ENCODE data around the gene MSLN. TPM values are rescaled to one million over a fixed set of nuclear protein-coding genes. Genes with fewer than 3 reads are reported as not detected.
A peak's percentile ranks its signal among the peaks of the same experiment; 100 is the strongest.

The MSLN gene
- total RNA-seq, 2 donors from 2014 or later = 2.1 TPM; not detected in 1

DNA sequence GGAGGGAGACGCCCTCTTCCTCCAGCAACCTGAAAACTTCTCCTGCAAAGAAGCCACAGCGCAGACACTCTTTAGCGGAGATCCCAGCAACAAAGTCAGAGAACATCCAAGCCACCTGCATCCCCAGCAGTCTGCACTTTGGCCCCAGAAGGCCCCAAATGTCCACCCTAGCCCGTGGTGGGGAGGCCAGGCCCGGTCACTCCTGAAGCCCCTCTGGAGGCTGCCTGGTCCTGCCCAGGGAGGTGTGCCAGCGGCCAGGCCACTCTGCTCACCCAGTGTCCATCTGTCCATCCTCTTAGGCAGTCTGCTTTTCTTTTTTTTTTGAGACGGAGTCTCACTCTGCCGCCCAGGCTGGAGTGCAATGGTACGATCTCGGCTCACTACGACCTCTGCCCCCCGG lies 28.2 kb upstream of the MSLN start:
- 94 to 95% methylated on average over 9 to 12 of the region's 12 CpGs for WGBS, 2 donors
- Histone ChIP-seq H3K9me3 (no peaks in the 10 kb centered on the region), H3K36me3 (replicated peaks in 1 of 2; ENCODE audit: insufficient read depth in 1 of 2, low read depth in 2 of 2) (peaks cover 5 to 15% of the 10 kb centered on the region in 2 donors), H3K27me3 (peaks cover 0 to 4% of the 10 kb centered on the region in 2 donors), H3K4me3 (no peak overlapping the region), H3K4me1 (peaks cover 19% of the 10 kb centered on the region), H3K27ac (no peak overlapping the region)
- ATAC-seq (no peak), DNase-seq (no peak)
- TF ChIP-seq POLR2A (IDR thresholded peaks at IDR 0.05) = no peak
- TF ChIP-seq, protein P1, sequence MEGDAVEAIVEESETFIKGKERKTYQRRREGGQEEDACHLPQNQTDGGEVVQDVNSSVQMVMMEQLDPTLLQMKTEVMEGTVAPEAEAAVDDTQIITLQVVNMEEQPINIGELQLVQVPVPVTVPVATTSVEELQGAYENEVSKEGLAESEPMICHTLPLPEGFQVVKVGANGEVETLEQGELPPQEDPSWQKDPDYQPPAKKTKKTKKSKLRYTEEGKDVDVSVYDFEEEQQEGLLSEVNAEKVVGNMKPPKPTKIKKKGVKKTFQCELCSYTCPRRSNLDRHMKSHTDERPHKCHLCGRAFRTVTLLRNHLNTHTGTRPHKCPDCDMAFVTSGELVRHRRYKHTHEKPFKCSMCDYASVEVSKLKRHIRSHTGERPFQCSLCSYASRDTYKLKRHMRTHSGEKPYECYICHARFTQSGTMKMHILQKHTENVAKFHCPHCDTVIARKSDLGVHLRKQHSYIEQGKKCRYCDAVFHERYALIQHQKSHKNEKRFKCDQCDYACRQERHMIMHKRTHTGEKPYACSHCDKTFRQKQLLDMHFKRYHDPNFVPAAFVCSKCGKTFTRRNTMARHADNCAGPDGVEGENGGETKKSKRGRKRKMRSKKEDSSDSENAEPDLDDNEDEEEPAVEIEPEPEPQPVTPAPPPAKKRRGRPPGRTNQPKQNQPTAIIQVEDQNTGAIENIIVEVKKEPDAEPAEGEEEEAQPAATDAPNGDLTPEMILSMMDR (IDR thresholded peaks at IDR 0.05) = no peak
- intact Hi-C loops (cut with DNase I) = no loop called here

DNA sequence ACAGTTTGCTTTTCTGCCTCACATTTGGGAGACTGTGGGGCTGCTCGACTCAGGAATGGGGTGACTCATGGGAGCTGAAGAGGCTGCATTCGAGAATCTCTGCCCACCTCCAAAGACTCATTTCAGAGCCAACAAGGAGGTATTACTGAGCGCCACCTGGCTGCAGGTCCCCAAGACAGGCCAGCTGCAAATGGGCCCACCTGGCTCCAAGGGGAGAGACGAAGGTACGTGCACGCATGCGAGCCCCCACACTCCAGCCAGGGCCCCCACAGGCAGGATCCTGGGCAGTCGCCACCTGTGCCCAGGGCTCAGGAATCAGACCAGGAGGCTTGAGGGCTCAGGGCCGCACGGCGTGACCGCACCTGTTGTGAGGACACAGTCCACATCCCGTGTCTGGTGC lies 27.6 kb upstream of the MSLN start:
- H3K4me1 ChIP-seq = peaks cover 13% of the 10 kb centered on the region
- intact Hi-C loops (cut with DNase I) = no loop called here
- peaks cover 5 to 15% of the 10 kb centered on the region in 2 donors for H3K36me3 ChIP-seq (replicated peaks in 1 of 2; ENCODE audit: insufficient read depth in 1 of 2, low read depth in 2 of 2)
- ATAC-seq (no peak), DNase-seq (no peak)
- no peak overlapping the region for H3K27ac ChIP-seq
- H3K27me3 ChIP-seq = no peaks in the 10 kb centered on the region
- WGBS, 2 donors = 90 to 96% methylated on average over 2 to 11 of the region's 13 CpGs
- TF ChIP-seq POLR2A (IDR thresholded peaks at IDR 0.05) = no peak
- TF ChIP-seq, protein P1 (IDR thresholded peaks at IDR 0.05) = no peak
- H3K4me3 ChIP-seq = no peak overlapping the region
- no peaks in the 10 kb centered on the region for H3K9me3 ChIP-seq

DNA sequence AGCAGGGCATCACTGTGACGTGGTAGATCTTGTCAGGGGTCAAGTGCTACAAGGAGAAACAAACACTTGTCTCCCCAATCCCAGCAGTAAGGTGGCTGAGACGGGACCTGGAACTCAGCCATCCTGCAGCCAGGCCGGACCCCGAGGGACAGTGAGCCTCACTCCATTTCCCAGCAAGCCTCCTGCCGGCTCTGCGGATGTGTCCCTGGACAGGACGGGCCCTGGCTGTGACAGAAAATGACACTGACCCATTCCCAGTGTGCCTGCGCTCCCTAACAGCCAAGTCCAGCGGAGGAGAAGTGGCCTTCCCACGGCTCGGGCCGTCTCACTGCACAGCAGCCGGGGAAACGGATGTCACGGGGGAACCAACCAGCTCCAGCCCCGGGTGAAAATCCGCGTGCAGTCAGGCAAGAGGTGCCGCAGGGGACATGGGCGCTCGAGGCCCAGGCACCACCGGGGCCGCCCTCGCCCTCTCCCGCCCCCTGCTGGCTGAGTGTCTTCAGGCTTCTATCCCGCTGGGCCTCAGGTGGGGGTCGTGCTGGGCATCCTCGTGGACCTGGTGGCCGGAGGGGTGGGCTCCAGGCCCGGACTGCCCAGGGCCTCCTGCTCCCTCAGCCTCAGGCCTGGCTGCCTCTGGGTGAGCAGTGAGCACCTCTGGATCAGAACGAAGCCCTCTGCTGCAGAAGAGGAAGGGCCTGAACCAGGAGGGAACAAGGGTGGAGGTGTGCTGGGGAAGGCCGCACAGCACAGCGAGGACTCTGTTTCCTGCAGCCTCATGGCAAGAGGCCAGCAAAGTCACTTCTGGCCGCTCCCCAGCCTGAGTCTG lies 26.9 kb upstream of the MSLN start:
- TF ChIP-seq, protein P1 (IDR thresholded peaks at IDR 0.05) = no peak
- no peak for TF ChIP-seq POLR2A (IDR thresholded peaks at IDR 0.05)
- H3K9me3 ChIP-seq = no peaks in the 10 kb centered on the region
- intact Hi-C loops (cut with DNase I) = no loop called here
- no peak for ATAC-seq
- no peaks in the 10 kb centered on the region for H3K27me3 ChIP-seq
- no peak overlapping the region for H3K27ac ChIP-seq
- DNase-seq = peak in 1 of 4 donors; percentile 16
- WGBS, 2 donors = 87 to 95% methylated on average over 4 to 27 of the region's 34 CpGs
- peaks cover 5 to 15% of the 10 kb centered on the region in 2 donors for H3K36me3 ChIP-seq (replicated peaks in 1 of 2; ENCODE audit: insufficient read depth in 1 of 2, low read depth in 2 of 2)
- no peak overlapping the region for H3K4me3 ChIP-seq
- H3K4me1 ChIP-seq = peaks cover 6% of the 10 kb centered on the region

DNA sequence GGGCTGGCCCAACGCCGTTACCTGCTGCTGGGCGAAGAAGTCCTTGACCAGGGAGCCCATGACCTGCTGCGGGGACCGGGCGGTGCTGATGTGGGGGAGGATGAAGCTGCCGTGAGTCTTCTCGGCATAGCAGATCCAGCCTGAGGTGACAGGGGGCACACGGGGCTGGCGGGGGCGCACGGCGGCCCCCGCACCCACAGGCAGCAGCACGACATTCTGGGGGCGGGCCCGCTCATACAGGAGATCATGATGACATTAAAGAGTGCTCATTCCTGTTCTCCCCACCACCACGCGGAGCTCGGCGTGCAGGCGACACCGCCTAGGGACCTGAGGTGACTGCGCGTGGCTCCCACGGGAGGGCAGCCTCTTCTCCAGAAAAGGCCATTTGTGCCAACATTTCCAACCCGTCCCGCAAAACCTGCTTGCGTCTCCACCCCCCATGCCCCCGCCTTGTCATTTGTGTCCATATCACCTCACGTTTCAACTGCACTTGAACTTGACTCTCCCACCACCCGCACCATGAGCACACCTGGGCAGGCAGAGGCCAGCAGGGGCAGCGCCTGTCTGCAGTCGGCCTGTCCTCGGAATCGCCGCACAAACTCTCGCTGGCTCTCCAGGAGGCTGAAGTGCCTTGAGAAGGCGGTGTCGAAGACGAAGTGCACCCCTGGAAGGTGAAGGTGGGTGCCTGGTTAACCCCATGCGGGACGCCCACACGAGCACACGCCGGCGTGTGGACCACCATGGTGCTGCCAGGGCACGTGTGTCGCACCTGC lies 26.1 kb upstream of the MSLN start:
- Histone ChIP-seq H3K4me3 (no peak overlapping the region), H3K27ac (no peak overlapping the region), H3K36me3 (replicated peaks in 1 of 2; ENCODE audit: insufficient read depth in 1 of 2, low read depth in 2 of 2) (peaks cover 5 to 15% of the 10 kb centered on the region in 2 donors), H3K9me3 (no peaks in the 10 kb centered on the region), H3K27me3 (no peaks in the 10 kb centered on the region), H3K4me1 (peaks cover 2% of the 10 kb centered on the region)
- ATAC-seq = no peak
- 91 to 94% methylated on average over 21 to 43 of the region's 49 CpGs for WGBS, 2 donors
- intact Hi-C loops (cut with DNase I) = no loop called here
- TF ChIP-seq, protein P1 (IDR thresholded peaks at IDR 0.05) = no peak
- no peak for TF ChIP-seq POLR2A (IDR thresholded peaks at IDR 0.05)
- DNase-seq = no peak
